ENCODE results near the gene SLC36A4. TPM values are rescaled to one million over a fixed set of nuclear protein-coding genes. Genes with fewer than 3 reads are reported as not detected.

Gene SLC36A4
- total and polyA plus RNA-seq, 2 of the 4 experiments (the other 2 are of a cell fraction): 9.2 to 13.1 TPM

- Histone ChIP-seq H2AFZ (replicated peaks; ENCODE audit: low read length, poor library complexity) (no peak overlapping the region), H3K4me3 (ENCODE audit: insufficient read depth, low read depth, low read length) (no peak overlapping the region), H3K9me3 (ENCODE audit: control insufficient read depth, insufficient read depth, low read length) (no peaks in the 10 kb centered on the region), H3K4me1 (ENCODE audit: control insufficient read depth, insufficient read depth, low read length) (no peaks in the 10 kb centered on the region), H3K56ac (ENCODE audit: extremely low read depth, insufficient read depth, low read length) (no peak overlapping the region), H4K91ac (ENCODE audit: insufficient read depth, low read depth, low read length) (no peak overlapping the region), H3K79me1 (ENCODE audit: low read depth in 1 of 2, low read length in 2 of 2) (no peaks in the 10 kb centered on the region), H2AK9ac (replicated peaks; ENCODE audit: low read depth, low read length, poor library complexity) (no peak overlapping the region), H3K27ac (ENCODE audit: insufficient read depth, low read length) (no peak overlapping the region), H4K8ac (ENCODE audit: low read depth in 2 of 2, low read length in 2 of 2) (no peak overlapping the region), H3K18ac (ENCODE audit: low read depth, low read length) (no peak overlapping the region), H2AK5ac (ENCODE audit: low read depth, low read length) (no peak overlapping the region), H3K4ac (ENCODE audit: low read depth, low read length) (no peak overlapping the region), H2BK15ac (ENCODE audit: low read depth, low read length) (no peak overlapping the region), H2BK20ac (ENCODE audit: low read depth, low read length) (no peak overlapping the region), H2BK120ac (ENCODE audit: low read depth, low read length) (no peak overlapping the region), H3K9me1 (ENCODE audit: insufficient read depth, low read length) (no peaks in the 10 kb centered on the region), H3K4me2 (ENCODE audit: low read depth, low read length) (no peak overlapping the region), H3K23ac (ENCODE audit: low read depth, low read length) (no peak overlapping the region), H3K27me3 (ENCODE audit: control insufficient read depth, insufficient read depth, low read length) (peaks cover 11% of the 10 kb centered on the region), H3K9ac (ENCODE audit: low read depth, low read length) (no peak overlapping the region), H4K5ac (ENCODE audit: low read depth, low read length) (no peak overlapping the region), H2BK5ac (ENCODE audit: low read depth, low read length, poor library complexity, severe bottlenecking) (no peak overlapping the region), H3K36me3 (ENCODE audit: control insufficient read depth, insufficient read depth, low read length) (no peaks in the 10 kb centered on the region), H3K14ac (replicated peaks; ENCODE audit: low read depth, low read length) (no peak overlapping the region), H4K20me1 (ENCODE audit: insufficient read depth, low read length) (no peaks in the 10 kb centered on the region)
- no TSS peak for BruUV-seq (replicated peaks)
- no peak for TF ChIP-seq USF2 (IDR thresholded peaks at IDR 0.05; ENCODE audit: low read depth, low read length)
- no peak for TF ChIP-seq RFX5 (IDR thresholded peaks at IDR 0.05; ENCODE audit: low read depth, low read length)
- no peak for TF ChIP-seq BHLHE40 (IDR thresholded peaks at IDR 0.05; ENCODE audit: low read depth, low read length)
- no peak for TF ChIP-seq CEBPB (IDR thresholded peaks at IDR 0.05; ENCODE audit: low read depth, low read length)
- TF ChIP-seq CHD1 (IDR thresholded peaks at IDR 0.05; ENCODE audit: low read depth, low read length): no peak
- no peak for TF ChIP-seq RAD21 (IDR thresholded peaks at IDR 0.05; ENCODE audit: low read length)
- TF ChIP-seq, protein P1, sequence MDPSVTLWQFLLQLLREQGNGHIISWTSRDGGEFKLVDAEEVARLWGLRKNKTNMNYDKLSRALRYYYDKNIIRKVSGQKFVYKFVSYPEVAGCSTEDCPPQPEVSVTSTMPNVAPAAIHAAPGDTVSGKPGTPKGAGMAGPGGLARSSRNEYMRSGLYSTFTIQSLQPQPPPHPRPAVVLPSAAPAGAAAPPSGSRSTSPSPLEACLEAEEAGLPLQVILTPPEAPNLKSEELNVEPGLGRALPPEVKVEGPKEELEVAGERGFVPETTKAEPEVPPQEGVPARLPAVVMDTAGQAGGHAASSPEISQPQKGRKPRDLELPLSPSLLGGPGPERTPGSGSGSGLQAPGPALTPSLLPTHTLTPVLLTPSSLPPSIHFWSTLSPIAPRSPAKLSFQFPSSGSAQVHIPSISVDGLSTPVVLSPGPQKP (IDR thresholded peaks at IDR 0.05; ENCODE audit: borderline replicate concordance, low read depth, low read length): no peak
- no peak for TF ChIP-seq MAFK (IDR thresholded peaks at IDR 0.05; ENCODE audit: low read depth, low read length)
- no peak for TF ChIP-seq FOS (IDR thresholded peaks at IDR 0.05; ENCODE audit: low read depth, low read length)
- DNase-seq (no peak), ATAC-seq (ENCODE audit: low read depth) (no peak)
- ChIA-PET CTCF (no interaction called here), POLR2A (ENCODE audit: unreplicated experiment) (no interaction called here)
- in situ Hi-C loops (cut with MboI; ENCODE audit: low sequenced_read_pairs): no loop called here
- intact Hi-C loops (cut with micrococcal nuclease): no loop called here
- dilution Hi-C loops (cut with HindIII; ENCODE audit: low sequenced_read_pairs, unreplicated experiment): no loop called here
- no CpG with 5 or more reads among the region's 2 CpGs for WGBS, 2 experiments (ENCODE audit: extremely low coverage in 2 of 2, insufficient read length in 1 of 2)
Measured at GRCh38 chr11:93219440-93219839, 21.6 kb upstream of the SLC36A4 start.

Measured in IMR-90 (cell line).